CD4-positive, alpha-beta T cell treated with Interleukin-12 subunit alpha and Interleukin-12 subunit beta, for 1 hour (primary cell): ENCODE measurements around the gene SCAMP4.

Source experiments
- DNase-seq: peaks from one replicate; pipeline ENCODE4 v3.0.0-alpha.2; 2020

Gene SCAMP4

DNA sequence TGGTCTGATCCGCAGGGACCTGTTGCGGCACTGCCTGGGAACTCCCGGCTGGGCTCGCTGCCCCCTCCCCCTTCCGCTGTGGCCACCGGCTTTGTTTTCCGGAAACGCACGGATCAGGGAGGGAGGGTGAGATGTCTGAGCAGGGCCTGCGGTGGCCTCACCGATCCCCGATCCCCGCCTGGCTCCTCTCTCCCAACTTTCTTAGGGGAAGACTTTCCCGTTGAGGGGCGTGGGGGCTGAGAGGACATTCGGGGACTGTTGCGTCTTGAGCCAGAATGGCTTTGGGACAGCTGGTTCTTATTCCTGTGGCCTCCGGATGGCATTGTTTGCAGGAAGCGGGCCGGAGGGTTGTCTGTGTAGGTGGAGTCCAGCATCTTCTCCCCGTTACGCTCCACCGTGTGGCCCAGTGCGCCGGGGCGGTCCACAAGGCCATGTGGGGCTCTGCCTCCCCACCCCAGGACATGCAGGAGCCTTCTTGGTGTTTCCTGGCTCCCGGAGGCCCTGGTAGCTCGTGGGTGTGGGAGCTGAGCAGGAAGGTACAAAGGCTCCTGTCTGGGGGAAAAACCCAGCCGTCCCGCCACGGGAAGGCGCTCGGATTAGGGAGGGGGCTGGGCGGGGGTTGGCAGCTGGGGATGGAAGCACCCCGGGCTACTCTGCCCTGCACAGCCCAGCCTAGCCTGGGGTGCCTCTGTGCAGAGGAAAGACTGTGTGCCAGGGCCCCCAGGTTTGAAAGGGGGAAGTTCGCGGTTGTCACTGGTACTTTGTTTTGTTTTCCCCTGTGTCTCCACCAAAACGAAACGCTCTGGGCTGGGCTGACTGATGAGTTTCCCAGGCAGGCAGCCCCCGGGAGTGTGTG is 37.1 kb downstream of the SCAMP4 start:
- DNase-seq = peak; percentile 88

DNA sequence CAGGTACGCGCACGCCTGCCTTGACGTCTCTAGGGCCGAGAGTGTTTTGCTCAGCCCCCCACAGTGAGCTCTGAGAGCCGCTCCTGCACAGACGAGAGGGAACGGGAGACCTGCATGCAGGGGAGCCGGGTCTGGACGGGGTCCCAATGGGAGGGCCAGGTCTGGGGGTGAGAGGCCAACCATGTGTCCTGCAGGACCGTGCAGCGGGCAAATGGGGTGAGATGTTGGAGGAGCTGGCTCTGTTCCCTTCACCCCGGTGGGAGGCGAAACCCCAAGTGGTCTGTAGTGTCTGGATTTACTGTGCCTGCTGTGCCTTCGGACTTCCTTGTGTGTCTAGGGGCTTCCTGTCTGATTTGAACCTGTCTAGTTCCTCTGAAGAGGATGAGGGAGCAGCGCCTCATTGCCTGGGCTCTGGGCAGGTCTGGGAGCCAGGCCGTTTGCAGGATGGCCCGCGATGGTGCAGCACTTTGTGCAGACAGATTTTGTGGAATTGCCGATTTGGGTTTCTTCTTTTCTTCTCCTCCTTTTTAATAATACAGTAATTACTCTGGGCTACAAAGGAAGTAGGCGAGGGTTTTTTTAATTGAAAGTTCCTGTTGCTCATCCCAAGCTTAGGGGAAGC is 37.8 kb downstream of the SCAMP4 start:
- peak; percentile 29 for DNase-seq

DNA sequence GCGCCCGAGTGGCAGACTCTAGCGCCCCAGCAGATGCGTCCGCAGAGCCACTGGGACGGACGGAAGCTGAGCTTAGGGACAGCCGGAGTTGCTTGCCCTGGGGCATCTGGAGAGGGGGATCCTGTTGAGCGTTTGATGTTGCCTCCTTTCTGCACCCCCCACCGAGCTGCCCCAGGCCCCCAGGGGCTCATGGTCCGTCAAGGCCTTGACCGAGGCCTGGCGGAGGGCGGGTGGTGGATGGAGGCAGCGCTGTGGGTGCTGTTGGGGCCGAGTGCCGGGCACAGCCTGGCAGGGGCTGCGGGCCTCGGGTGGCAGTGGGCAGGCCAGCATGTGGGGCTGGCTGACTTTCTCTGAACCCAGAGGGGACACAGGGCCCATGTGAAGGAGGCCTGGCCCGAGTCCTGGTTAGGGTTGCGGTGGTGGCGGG is 38.5 kb downstream of the SCAMP4 start:
- DNase-seq = no peak

DNA sequence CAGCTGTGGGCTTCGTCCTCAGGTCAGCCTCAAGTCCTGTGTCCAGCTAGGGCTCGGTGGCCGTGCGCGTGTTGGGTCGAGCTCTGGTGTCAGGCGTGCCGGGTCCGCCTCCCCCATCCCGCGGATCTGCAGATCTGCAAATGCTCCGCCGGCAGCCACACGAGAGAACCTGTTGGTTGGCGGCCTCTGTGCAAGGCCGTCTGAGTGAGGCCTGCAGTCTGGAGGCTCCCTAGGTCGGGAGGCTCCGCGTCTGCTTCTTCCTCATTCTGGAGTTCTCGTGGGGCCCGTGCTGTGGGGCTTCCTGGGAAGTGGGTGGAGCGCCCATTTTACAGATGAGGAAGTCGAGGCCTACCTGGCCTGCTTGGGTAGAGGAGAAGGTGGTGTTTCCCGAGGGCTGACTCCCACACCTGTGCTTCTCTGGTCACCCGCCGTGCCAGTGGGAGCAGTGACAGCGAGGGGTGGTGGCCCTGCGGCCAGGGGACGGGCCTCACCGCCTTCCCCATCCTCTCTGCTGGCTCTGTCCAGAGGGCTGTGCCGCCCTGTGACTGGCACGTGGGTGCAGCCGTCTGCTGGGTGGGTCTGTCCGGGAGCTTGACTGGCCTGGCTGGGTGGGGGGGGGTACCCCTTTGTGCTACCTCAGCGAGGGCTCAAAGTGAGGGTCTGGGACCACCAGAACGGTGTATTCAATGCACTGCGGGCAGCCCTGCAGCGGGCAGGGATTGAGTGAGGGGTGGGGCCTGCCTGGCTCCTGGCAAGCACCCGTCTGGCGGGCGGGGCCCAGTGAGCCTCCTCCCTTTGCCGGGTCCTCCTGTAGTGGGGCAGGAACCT is 39.1 kb downstream of the SCAMP4 start:
- DNase-seq = no peak

DNA sequence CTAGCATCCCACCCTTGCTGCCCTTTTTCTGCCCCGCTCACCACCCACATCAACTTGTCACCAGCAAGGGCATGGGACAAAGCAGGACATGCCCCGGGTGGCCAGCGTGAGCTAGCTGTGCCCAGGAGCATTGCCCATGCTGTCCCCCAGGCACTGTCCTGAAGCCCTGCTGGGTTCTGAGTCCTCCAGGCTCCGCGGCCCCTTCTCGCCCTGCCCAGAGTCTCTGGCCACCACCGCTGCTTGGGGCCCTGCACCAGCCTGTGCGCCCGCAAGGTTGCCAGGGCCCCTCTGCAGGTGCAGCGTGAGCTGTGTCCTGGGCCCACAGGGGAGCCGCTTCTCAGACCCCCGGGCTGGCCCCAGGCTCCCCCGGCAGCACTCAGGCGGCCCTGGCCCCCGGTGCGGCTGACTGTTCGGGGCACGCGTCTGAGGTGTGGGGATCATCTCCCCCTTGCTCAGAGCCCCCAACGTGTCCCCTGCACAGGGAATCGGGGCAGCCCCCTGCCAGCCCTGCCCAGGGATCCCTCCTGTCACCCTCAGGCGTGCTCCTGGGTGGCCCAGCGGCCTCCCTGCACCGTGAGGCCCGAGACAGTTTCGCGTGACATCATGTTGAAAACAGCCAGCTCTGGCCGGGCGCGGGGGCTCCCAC is 39.8 kb downstream of the SCAMP4 start:
- DNase-seq = no peak

DNA sequence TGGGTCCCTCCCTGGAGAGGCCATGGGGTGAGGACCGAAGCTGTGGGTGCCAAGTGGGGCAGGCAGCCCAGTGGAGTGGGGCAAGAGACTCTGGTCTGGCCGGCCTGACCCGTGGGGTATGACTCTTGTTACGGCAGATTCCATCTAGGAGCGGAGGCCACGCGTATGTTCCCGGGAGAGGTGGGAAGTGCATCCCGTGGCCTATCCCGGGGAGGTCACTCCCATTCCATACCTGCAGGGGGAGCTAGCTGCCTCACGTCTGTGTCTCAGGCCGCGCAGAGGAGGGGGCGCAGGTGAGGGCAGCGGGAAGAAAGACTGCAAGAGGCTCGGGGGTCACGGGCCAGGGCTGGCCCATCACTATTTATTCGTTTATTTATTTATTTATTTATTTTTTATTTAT is 40.7 kb downstream of the SCAMP4 start:
- DNase-seq = peak; percentile 36

DNA sequence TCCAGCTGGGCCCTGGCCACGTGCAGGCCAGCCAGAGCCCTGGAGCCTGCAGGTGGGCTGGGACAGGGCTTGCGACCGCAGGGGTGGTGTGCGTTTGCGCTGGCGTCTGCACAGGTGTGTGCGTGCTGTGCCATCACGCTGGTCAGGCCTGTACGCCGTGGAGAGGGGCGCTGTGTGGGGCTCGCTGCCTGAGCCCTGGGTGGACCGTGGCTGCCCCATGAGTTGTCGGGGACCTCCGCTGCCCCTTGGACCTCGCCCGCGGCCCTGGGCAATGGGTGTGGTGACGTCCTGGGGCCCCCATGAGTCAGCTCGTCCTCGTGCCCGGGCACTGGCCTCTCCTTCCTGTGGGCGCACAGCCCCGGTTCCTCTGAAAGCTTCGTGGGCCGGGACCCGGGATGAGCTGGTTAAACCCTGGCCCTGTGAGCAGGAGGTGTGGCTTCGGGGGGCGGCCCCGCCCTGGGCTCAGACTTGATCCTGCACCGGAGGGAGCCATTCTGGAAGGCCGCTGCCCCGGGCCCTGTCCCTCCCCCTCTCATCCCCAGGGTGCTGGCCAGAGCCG is 42.5 kb downstream of the SCAMP4 start:
- no peak for DNase-seq

DNA sequence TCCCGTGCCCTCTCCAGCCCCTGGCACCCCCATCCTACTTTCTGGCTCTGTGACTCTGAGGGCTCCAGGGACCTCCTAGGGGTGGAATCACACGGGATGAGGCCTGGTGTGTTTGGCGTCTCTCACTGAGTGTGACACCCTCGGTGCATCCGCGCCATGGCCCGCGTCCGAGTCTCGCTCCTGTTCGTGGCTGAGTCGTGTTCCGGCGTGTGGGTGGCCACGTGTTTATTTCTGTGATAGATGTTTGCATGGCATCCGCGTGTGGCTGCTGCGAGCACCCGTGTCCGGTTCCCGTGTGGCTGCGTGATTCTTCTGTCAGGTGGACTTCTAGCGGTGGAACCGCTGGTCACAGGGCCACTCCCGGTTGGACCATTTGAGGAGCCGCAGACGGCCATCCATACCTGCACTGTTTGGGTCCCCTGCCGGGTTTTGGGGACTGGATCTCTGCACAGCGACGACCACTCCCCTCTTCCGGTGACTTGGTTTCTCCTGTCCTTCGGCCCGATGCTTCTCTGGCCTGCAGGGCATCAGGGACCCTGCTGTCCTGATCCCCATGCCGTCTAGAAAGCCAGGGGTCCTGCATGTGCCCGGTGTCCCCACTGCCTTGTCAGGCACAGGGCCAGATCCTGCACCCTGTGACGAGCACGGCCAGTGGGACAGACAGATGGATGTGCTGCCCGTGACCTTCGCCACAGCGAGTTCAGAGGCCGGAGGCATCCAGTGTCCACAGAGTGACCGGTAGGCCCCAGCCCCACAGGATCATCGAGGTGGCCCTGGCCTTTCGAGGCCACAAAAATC is 44.3 kb downstream of the SCAMP4 start:
- DNase-seq = no peak

DNA sequence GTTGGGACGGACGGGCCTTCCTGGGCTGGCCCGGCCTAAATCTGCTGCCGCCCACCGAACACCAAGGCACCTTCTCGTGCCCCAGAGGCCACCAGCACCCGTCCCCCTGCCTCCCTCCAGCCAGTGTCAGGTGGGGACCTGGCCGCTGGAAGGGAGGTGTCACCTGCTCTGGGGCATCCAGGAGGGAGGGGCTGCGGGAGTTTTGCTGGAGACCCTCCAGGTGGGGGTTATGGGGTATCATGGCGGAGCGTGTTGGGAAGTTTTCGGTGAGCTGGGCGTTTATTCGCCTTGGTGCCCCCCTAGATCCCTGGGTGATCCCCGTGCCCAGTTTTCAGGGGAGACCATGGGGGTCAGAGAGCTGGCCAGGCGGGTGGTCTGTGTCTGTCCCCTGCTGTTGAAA is 45.4 kb downstream of the SCAMP4 start:
- no peak for DNase-seq

DNA sequence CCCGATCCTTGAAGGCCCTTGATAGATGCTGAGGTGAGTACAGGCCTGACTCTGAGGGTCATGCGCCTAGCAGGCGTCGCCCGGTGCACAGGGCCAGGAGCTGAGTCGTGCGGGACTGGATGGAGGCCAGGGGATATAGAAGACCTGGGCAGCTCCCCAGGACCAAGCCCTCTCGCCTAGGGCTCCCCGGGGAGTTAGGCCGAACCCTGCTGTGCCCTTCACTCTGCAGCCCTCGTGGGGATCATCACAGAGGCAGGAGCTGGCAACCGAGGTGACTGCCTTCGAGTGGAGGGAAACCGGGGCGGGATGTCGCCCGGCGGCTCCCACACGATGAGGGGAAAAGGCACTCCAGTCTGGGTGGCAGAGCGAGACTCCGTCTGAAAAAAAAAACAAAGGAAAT is 47.4 kb downstream of the SCAMP4 start:
- DNase-seq = no peak

DNA sequence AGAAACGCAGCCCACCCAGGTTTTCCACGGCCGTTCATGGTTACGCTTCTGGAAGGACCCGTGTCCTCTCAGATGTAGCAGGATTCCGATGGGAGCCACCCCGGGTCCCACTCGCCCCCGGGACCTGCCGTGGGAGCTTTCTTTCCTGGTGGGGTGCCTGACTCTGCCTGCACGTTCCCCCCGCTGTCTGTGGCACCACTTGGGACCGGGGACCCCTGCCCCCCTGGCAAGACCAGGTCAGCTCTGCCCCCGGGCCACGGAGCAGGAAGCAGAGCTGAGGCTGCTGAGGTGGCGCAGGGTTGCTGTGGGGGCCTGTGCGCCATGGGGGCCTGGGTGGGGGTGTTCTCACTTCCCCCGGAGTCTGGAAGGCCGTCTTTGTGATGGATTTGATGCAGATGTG is 47.8 kb downstream of the SCAMP4 start:
- no peak for DNase-seq

DNA sequence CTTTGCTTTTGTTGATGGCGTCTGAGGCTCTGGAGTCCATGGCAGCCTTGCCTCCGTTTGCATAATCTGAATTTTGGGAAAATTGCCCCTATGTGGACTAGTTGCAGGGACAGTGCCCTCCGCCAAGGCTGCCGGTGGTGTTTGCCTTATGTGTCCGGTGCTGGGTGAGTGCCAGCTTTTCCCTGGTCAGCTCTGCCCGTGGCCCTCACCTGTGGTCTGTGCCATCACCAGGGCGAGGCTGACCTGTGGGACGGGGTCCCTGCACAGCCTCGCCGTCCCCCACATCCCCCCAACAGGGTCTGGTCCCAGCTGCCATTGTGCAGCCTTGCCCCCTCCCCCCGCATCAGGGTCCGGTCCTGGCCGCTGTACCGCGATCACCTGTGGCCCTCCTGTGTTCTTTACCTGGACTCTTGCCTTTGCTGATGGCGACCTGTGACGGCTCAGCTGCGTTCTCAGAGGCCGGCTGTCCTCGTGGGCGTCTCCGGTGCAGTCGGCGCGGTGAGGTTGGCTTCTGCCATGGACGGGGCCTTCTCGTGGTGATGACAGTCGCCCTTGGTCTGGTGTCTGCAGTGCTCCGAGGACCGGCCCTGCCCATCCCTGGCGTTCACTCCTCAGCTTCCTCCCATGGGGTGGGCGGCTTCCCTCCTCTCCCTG is 48.4 kb downstream of the SCAMP4 start:
- no peak for DNase-seq

DNA sequence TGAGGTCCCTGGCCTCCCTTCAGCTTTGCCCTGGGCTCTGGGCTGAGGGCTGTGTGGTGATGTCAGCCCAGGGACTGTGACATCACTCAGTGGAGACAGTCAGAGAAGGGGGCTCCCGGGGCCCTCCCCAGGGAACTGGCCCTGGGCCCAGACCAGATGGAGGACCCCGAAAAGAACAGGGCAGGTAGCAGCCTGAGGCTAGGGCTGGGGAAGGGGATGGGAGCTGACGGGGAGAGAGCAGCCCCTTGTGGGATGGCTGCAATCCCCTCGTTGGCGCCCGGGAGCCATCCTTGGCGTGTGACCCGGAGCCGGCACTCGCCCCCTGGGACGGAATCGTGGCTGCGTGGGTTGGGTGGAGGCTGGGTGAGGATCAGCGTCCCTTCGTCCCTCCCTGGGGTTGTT is 49.3 kb downstream of the SCAMP4 start:
- no peak for DNase-seq

DNA sequence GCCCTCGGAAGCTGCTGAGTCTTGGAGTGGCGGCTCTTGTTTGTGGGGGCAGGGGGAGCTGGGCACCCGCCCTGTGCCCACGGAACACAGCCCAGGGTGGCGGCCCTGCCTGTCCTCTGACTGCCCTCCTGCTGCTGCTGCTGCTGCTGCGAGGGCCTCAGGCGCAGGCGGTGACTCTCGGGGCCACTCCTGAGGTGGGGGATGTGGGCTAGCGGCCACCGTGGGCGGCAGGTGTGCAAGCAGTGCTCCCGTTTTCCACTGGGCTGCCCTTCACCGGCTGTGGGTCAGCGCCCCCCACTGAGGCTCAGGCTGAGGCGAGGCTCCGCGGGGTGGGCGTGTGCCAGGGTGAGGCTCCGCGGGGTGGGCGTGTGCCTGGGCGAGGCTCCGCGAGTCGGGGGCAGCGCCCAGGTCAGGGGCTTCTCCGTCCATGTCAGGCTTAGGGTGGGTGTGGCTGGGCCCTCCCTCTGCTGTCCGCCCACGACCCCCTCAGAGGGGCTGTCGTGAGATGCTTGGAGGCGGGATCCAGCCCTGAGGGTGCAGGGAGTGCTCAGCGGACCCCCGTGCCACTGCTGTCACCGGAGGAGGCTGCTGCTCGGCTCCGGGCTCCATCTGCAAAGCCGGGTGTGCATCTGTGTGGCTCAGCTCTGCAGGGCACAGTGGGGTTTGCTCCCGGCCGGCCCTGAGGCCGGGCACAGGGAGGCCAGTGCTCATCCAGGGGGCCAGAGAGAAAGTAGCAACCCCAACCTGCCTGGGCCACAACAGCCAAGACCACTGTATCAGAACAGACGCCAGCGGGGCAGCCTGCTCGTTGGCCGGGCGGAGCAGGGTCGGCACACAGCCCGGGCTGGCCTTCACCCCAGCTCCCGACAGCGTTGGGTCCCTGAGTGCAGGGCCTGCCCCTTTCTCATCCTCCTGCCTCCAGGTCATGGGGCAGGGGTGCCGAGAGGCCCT is 50.2 kb downstream of the SCAMP4 start:
- DNase-seq = no peak

DNA sequence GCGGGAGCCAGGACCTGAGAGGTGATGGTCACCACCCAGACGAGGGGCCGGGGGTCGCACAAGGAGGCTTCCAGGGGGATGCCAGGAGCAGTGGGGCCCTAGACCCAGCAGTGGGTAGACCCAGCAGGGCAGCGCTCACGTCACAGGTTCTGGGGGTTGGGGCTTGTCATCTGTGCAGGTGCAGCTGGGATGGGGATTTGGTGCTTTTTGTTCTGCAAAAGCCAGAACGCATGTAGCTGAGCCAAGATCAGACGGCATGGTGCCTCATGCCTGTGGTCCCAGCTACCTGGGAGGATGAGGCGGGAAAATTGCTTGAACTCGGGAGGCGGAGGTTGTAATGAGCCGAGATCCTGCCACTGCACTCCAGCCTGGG is 50.9 kb downstream of the SCAMP4 start:
- DNase-seq = no peak

DNA sequence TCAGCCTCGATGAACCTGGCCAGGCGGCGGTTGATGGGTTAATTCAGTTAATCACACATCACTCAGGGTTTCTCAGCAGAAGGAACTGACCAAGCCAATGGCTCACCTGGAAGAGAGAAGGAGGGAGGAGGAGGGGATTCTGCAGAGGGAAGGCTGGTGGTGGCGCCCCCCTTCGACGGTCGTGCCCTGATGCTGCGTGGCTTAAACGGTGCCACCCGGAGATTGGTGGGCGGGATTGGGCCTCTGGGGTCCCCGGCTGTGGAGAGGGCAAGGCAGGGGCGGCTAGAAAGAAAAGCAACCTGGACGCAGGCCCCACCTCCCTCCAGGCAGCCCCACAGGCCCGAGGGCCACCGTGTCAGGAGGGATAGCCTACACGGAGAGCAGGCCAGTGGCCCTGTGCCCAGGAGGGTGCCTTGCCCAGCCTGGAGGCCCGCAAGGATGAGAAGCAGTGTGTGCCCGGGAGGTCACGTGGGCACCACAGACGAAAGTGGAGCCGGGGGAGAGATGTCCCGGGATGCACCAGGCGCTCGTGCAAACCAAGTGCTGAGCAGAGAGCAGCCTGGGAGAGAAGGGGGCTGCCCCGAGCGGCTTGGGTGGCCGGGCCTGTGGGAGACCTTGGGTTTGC is 51.8 kb downstream of the SCAMP4 start:
- DNase-seq = no peak

DNA sequence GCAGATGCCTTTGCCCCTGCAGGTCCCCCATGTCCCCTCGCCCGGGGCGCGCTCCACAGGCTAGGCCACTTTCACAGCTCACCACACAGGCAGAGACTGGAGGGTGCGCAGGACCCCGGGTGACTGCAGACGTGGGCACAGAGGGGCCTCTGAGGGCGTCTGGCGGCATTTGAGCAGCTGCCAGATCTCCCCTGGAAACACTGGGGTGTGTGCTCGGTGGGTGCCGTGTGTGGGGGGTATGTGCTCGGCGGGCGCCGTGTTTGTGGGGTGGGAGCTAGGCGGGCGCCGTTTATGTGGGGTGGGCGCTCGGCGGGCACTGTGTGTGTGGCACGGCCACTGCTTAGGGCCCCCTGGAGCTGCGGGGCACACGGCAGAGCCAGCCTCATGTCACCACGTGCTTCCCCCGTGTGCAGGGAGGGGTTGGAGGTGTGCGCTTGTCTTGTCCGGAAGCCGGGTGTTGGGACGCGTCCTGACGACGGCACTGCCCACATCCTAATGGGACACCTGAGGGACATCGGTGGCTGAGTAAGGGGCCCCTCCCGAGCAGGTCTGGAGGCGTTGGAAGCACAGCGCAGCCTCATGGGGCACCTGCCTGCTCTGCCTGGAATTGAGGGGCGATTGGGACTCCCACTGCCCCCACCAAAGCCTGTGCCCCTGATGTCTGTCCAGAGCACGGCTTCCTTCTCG is 52.5 kb downstream of the SCAMP4 start:
- DNase-seq = no peak

DNA sequence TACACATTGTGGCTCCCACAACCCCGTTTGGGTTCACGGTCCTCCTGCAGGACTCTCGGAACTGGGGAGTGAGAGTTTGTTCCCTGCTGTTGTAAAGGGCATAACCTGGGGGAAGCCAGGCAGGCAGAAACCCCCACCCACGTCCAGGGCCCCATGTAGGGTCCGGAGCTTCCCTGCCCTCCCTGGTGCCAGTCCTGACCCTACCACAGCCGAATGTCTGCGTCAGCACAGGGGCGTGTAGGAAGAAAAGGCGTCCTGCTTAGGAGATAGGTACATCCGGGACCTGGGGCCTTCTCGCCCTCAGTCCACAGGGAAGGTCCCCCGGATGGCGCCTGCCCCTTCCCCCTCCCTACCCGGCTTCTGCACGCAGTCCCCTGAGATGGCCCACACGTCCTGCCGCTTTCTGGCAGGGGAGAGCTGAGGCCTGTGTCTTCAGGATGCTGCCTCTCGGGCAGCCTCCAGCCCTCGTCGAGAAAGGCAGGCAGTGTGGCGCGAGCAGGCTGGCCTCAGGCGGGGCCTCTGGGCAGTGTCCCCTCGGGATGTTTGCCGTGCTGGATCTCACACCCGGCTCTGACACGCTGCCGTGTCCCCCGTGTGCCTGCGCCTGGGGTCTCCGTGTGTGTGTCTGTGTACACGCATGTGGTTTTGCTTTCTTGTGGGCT is 54.9 kb downstream of the SCAMP4 start:
- DNase-seq = no peak
